K562 (cell line): Measurements from ENCODE around the gene CDYL. TPM values are rescaled to one million over a fixed set of nuclear protein-coding genes. Genes with fewer than 3 reads are reported as not detected.

Source experiments
- CBX3 ChIP-seq, 2 experiments: IDR thresholded peaks; 1 replicate in 1 of 2; 2 replicates in 1 of 2; pipeline ENCODE4 v1.6.1; 2012; ENCODE audit warnings: inconsistent platforms in 2 of 2, low read length in 2 of 2, borderline replicate concordance in 1 of 2, control low read depth in 1 of 2
- JUND ChIP-seq, 2 experiments: IDR thresholded peaks; 2 replicates in 1 of 2; 3 replicates in 1 of 2; pipeline ENCODE4 v1.6.1; 2011; ENCODE audit warnings: borderline replicate concordance in 2 of 2, low read depth in 2 of 2, low read length in 2 of 2, improper control_type of control experiment in 1 of 2, missing biosample characterization in 1 of 2, missing genetic modification characterization in 1 of 2, missing genetic modification reagents in 1 of 2
- MYNN ChIP-seq, 2 experiments: sonication (generic); formaldehyde crosslinking in 1 of 2; IDR thresholded peaks; 2 replicates each; pipeline versions ENCODE4 v1.5.0 to v1.6.1; 2016 to 2020; ENCODE audit warnings: antibody characterized with exemption in 1 of 2, missing genetic modification reagents in 1 of 2
- SAFB2 ChIP-seq: fragments of 200-400 bp; formaldehyde crosslinking; IDR thresholded peaks from 2 replicates; pipeline ENCODE4 v1.6.1; 2018; ENCODE audit warnings: borderline replicate concordance, low read length, low read depth, moderate library complexity; ENCODE audit not compliant: severe bottlenecking
- ZBTB40 ChIP-seq, 2 experiments: fragments of 450-650 bp in 1 of 2; sonication (generic) in 1 of 2; formaldehyde crosslinking in 1 of 2; IDR thresholded peaks; 2 replicates each; pipeline versions ENCODE4 v1.7.1 to v1.9.0; 2016 to 2022; ENCODE audit warnings: inconsistent platforms in 1 of 2, mild to moderate bottlenecking in 1 of 2, missing genetic modification reagents in 1 of 2
- ZNF830 ChIP-seq: fragments of 250-450 bp; sonication (Bioruptor Pico); IDR thresholded peaks from 2 replicates; pipeline ENCODE4 v1.5.0; 2021; ENCODE audit warnings: mild to moderate bottlenecking
- polyA plus RNA-seq, 8 experiments: library from polyadenylated mRNA; depleted of rRNA in 4 of 8; stranded (reverse) in 5 of 8; unstranded in 3 of 8; fragments of >200 nt; fragmentation: Nextera tagmentation in 2 of 8; fragmentation: Illumina TruSeq in 1 of 8; extraction: Ambion mirVana in 2 of 8; extraction: Trizol in 1 of 8; gene quantifications; 2 replicates each; pipeline versions ENCODE4 v1.2.1 to v1.2.3, GENCODE V29; 2011 to 2014; ENCODE audit warnings: inconsistent platforms in 1 of 8, missing spikeins in 1 of 8
- total RNA-seq, 7 experiments: library from RNA; depleted of rRNA in 6 of 7; stranded (reverse); fragments of >200 nt in 6 of 7; fragmentation: Illumina TruSeq in 2 of 7; extraction: Trizol in 2 of 7; gene quantifications; 2 replicates each; pipeline versions ENCODE4 v1.2.1 to v1.2.3, GENCODE V29; 2011 to 2021; ENCODE audit warnings: low replicate concordance in 1 of 7
- TF ChIP-seq, protein P1 (sequence below): fragments of 250-450 bp; sonication (Bioruptor Pico); IDR thresholded peaks from 2 replicates; pipeline ENCODE4 v1.4.0; 2020; ENCODE audit warnings: mild to moderate bottlenecking, moderate library complexity, borderline replicate concordance
- TF ChIP-seq, protein P2 (sequence below): sonication (generic); formaldehyde crosslinking; IDR thresholded peaks from 2 replicates; pipeline ENCODE4 v1.8.0; 2022; ENCODE audit warnings: missing genetic modification reagents, mild to moderate bottlenecking, borderline replicate concordance

CDYL gene
- total and polyA plus RNA-seq, 9 of the 15 experiments (the other 6 are each of a cell fraction or from before 2014, with no cell fraction given): 8.1 to 45.8 (median 40.8) TPM

DNA sequence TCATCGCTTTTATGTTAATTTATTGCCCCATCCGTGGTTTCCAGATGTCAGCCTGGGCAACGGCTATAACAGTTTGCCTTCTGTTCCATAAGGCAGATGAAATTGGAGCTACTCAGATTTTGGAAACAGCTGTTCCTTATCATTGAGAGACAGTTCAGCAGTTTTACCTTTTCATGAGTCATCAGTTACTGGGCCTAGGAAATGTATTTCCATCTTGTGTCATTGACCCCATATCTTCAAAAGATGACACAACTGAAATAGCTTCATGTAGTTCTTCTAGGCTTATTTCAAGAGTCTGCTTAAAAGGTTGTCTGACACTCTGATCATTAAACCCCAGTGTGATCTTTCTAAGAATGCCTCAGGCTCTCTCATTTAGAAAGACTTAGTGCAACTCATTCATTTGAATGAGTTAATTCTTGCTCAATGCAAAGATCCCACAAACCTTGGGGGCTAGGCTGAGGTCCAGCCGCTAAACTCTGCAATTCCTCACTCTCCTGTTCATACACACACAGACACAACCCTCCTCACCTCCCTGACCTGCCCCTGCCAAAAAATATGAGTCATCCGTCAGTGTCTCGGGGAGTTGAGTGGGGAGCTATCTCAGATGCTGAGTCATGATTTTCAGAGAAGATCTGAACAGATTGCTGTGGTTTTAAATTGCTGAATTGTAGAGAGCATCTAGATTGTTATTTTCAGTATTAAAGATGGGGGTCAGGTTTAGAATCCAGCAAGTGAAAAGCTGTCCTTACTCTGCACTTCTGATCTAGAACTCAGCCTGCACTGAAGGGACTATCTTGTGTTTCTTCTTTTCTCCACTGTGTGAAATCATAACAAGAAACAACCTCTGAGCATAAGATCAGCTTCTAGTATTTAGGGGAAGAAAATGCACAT lies 165.8 kb downstream of the CDYL start (continued):
- no peak for TF ChIP-seq ZBTB40 (IDR thresholded peaks at IDR 0.05)
- no peak for TF ChIP-seq ZBTB40 (CRISPR knock-in tag; IDR thresholded peaks at IDR 0.05)
- peak; percentile 99 for TF ChIP-seq JUND (IDR thresholded peaks at IDR 0.05; ENCODE audit: borderline replicate concordance, low read depth, low read length)
- peak; percentile 99 for TF ChIP-seq JUND (tag; IDR thresholded peaks at IDR 0.05; ENCODE audit: borderline replicate concordance, low read depth, low read length)
- TF ChIP-seq, protein P1, sequence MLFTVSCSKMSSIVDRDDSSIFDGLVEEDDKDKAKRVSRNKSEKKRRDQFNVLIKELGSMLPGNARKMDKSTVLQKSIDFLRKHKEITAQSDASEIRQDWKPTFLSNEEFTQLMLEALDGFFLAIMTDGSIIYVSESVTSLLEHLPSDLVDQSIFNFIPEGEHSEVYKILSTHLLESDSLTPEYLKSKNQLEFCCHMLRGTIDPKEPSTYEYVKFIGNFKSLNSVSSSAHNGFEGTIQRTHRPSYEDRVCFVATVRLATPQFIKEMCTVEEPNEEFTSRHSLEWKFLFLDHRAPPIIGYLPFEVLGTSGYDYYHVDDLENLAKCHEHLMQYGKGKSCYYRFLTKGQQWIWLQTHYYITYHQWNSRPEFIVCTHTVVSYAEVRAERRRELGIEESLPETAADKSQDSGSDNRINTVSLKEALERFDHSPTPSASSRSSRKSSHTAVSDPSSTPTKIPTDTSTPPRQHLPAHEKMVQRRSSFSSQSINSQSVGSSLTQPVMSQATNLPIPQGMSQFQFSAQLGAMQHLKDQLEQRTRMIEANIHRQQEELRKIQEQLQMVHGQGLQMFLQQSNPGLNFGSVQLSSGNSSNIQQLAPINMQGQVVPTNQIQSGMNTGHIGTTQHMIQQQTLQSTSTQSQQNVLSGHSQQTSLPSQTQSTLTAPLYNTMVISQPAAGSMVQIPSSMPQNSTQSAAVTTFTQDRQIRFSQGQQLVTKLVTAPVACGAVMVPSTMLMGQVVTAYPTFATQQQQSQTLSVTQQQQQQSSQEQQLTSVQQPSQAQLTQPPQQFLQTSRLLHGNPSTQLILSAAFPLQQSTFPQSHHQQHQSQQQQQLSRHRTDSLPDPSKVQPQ (CRISPR knock-in tag): no peak
- no peak for TF ChIP-seq ZNF830
- peak in 1 of 2 experiments; percentile 74; a peak in 1 of 3 replicates for TF ChIP-seq CBX3 (IDR thresholded peaks at IDR 0.05; ENCODE audit: borderline replicate concordance in 1 of 2, low read length in 2 of 2)
- TF ChIP-seq SAFB2: no peak
- TF ChIP-seq, protein P2, sequence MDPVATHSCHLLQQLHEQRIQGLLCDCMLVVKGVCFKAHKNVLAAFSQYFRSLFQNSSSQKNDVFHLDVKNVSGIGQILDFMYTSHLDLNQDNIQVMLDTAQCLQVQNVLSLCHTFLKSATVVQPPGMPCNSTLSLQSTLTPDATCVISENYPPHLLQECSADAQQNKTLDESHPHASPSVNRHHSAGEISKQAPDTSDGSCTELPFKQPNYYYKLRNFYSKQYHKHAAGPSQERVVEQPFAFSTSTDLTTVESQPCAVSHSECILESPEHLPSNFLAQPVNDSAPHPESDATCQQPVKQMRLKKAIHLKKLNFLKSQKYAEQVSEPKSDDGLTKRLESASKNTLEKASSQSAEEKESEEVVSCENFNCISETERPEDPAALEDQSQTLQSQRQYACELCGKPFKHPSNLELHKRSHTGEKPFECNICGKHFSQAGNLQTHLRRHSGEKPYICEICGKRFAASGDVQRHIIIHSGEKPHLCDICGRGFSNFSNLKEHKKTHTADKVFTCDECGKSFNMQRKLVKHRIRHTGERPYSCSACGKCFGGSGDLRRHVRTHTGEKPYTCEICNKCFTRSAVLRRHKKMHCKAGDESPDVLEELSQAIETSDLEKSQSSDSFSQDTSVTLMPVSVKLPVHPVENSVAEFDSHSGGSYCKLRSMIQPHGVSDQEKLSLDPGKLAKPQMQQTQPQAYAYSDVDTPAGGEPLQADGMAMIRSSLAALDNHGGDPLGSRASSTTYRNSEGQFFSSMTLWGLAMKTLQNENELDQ (CRISPR knock-in tag): no peak
- 0 out of 2 replicates have a peak, but pooled peaks have one; percentile 50 for TF ChIP-seq MYNN (IDR thresholded peaks at IDR 0.05)
- TF ChIP-seq MYNN (CRISPR knock-in tag; IDR thresholded peaks at IDR 0.05): no peak
